GM06990 (cell line): ENCODE measurements around the gene HAUS7.

Experiments
- DNase-seq: peaks from one replicate; pipeline ENCODE4 v3.0.0-alpha.2; 2011; ENCODE audit not compliant: insufficient read length; ENCODE audit errors: extremely low read depth
- H3K27me3 ChIP-seq: replicated peaks from 2 replicates; pipeline ENCODE4 v1.6.0; 2011; ENCODE audit warnings: low read length; ENCODE audit not compliant: control insufficient read depth, insufficient read depth
- H3K36me3 ChIP-seq: 2 replicates; pipeline ENCODE4 v1.5.1; 2011; ENCODE audit warnings: low read length; ENCODE audit not compliant: control insufficient read depth, insufficient read depth
- H3K4me3 ChIP-seq: replicated peaks from 2 replicates; pipeline ENCODE4 v1.5.1; 2011; ENCODE audit warnings: low read depth, mild to moderate bottlenecking, control low read depth, low read length
- TF ChIP-seq, protein P1 (sequence below): IDR thresholded peaks from 2 replicates; pipeline ENCODE4 v1.5.1; 2011; ENCODE audit warnings: low read length, control low read depth, mild to moderate bottlenecking, inconsistent platforms; ENCODE audit not compliant: insufficient read depth, poor library complexity, severe bottlenecking

HAUS7 gene

DNA sequence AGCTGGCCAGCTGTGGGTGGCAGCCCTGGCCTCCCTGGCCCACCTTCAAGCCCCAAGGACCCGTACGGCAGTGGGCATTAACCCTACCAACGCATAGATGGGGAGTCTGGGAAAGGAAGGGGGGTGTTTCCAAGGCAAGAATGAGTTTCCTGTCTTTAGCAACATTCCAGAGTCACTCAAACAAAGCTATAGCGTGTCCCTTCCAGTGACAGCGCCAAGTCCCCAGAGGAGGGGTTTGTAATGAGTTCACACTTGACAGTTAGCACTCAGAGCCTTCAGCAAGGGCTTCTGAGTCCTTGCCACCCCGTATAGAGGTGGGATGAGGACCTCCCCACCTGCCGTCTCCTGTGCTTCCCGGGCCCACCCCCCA is 26.2 kb upstream of the HAUS7 start:
- TF ChIP-seq, protein P1, sequence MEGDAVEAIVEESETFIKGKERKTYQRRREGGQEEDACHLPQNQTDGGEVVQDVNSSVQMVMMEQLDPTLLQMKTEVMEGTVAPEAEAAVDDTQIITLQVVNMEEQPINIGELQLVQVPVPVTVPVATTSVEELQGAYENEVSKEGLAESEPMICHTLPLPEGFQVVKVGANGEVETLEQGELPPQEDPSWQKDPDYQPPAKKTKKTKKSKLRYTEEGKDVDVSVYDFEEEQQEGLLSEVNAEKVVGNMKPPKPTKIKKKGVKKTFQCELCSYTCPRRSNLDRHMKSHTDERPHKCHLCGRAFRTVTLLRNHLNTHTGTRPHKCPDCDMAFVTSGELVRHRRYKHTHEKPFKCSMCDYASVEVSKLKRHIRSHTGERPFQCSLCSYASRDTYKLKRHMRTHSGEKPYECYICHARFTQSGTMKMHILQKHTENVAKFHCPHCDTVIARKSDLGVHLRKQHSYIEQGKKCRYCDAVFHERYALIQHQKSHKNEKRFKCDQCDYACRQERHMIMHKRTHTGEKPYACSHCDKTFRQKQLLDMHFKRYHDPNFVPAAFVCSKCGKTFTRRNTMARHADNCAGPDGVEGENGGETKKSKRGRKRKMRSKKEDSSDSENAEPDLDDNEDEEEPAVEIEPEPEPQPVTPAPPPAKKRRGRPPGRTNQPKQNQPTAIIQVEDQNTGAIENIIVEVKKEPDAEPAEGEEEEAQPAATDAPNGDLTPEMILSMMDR, result no peak

DNA sequence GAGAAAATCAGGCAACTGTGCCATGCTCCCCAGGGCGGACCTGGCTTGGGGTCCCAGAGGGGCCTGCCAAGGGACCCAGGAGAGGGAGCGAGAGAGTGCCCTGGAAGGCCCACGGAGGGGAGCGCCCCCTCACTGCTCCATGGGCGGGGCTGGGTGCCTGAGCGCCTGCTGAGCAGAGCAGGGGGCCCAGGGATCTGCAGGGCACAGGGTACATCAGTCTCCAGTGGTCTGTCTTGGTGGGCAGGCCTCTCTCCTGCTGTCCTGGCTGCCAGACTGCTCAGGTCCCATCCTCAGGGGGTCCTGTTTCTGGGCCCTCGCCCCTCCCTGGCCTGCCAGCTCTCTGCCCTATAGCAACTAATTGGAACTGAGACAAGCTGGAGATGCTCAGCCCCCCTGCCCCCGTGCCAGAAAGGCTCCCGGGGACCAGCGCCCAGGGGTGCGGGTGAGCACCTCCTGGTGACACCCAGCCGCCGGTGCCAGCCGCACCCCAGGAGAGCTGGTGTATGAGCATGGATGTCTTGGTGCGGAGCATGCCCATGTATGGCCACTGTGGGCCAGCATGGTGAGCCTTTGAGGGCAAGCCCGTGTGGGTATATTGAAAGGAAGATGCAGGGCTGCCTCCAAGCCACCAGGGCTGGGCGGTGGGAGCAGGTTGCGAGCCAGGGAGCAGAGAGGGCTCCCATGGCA is 25.7 kb upstream of the HAUS7 start:
- H3K27me3 ChIP-seq, result no peaks in the 10 kb centered on the region
- no peak overlapping the region for H3K4me3 ChIP-seq
- H3K36me3 ChIP-seq, result no peaks in the 10 kb centered on the region
- TF ChIP-seq, protein P1, result no peak
- DNase-seq, result no peak

More for the DNA sequence above, 26.2 kb upstream of the HAUS7 start:
- DNase-seq, result no peak
- H3K27me3 ChIP-seq, result no peaks in the 10 kb centered on the region
- no peak overlapping the region for H3K4me3 ChIP-seq
- H3K36me3 ChIP-seq, result no peaks in the 10 kb centered on the region

DNA sequence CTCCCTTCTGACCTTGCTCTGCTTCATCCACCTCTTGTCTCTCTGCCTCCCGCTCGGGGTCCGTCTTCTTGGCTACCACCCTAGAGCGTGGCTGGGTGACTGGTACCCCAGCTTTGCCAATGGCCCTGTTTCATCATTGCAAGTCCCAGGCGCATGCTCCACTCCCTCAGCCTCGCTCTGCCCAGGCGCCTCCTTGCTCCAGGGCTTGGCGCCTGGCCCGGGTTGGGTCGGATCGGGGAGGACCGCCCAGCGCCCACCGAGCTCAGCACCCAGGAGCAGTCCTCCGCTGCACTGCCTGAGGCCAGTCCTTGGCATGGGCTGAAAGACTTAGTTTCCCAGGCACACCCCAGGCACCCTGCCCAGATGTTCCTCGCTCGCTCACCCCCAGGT is 25.0 kb upstream of the HAUS7 start:
- Histone ChIP-seq H3K27me3 (no peaks in the 10 kb centered on the region), H3K36me3 (no peaks in the 10 kb centered on the region), H3K4me3 (no peak overlapping the region)
- DNase-seq, result no peak
- TF ChIP-seq, protein P1, result no peak

DNA sequence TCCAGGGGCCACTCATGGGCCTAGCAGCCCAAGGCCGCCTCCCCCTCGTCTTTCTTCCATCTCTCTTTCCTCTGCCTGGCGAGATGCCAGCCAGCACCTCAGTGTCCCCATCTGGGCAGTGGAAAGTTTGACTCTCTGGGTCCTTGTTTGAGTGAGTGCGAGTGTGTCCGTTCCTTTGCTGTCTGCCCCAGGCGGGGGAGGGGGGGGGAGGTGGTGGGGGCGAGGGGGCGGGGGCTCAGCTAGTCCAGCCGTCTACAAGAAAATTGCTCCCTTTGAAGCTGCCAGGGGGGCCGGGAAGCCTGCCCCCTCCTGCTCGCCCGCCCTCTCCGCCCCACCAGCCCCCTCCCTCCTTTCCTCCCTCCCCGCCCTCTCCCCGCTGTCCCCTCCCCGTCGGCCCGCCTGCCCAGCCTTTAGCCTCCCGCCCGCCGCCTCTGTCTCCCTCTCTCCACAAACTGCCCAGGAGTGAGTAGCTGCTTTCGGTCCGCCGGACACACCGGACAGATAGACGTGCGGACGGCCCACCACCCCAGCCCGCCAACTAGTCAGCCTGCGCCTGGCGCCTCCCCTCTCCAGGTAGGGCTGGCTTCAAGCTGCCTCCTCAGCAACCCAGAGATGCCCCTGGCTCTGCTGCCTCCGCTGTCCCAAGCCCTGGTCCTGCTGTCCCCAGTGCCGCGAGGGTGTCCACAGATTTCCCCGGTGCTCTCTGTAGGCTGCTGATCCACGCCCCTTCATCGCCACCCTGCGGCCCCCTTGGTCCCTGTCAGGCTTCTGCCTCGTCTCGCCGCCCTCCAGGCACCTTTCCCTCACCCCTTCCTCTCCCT is 24.4 kb upstream of the HAUS7 start, which contains the start of gene BGN:
Gene BGN, plus strand, starts transcription at position 440 of the 821 bp plus-strand sequence. CDS start 9,652 bp downstream, outside the sequence.
- TF ChIP-seq, protein P1, result no peak
- no peak for DNase-seq
- no peaks in the 10 kb centered on the region for H3K36me3 ChIP-seq
- no peak within 1 kb of the TSS for H3K4me3 ChIP-seq
- no peaks in the 10 kb centered on the region for H3K27me3 ChIP-seq

DNA sequence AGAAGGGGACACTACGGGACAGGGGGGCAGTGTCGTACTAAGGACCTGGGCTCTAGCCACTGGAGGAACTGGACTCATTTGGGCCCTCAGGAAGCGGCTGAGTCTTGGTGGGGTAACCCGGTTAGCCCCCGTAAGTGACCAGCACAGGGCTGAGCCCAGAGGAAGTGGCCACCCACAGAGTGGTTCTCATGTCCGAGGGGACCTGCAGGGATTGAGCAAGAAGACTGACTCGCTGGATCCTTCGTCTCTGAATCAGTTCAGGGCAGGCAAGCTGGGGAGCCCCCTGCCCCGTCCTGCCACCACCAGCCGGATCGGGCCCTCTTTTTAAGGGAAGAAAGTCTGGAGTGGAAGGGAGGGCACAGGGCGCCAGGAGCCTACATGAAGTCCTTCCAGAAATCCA is 23.7 kb upstream of the HAUS7 start:
- H3K4me3 ChIP-seq, result no peak overlapping the region
- H3K36me3 ChIP-seq, result no peaks in the 10 kb centered on the region
- TF ChIP-seq, protein P1, result no peak
- H3K27me3 ChIP-seq, result no peaks in the 10 kb centered on the region
- no peak for DNase-seq
